ENCODE measurements around the gene FMO2. TPM values are rescaled to one million over a fixed set of nuclear protein-coding genes. Genes with fewer than 3 reads are reported as not detected.
A peak's percentile ranks its signal among the peaks of the same experiment; 100 is the strongest.

Gene FMO2
- total RNA-seq, result 10 to 100 TPM; 13.2 to 25.1 (median 22.5) TPM

- DNase-seq (peak in 1 of 2 donors; percentile 28), ATAC-seq (peak; percentile 44 to 66)
- TF ChIP-seq POLR2A (IDR thresholded peaks at IDR 0.05), result peak; percentile 14 to 43
- TF ChIP-seq, protein P1, sequence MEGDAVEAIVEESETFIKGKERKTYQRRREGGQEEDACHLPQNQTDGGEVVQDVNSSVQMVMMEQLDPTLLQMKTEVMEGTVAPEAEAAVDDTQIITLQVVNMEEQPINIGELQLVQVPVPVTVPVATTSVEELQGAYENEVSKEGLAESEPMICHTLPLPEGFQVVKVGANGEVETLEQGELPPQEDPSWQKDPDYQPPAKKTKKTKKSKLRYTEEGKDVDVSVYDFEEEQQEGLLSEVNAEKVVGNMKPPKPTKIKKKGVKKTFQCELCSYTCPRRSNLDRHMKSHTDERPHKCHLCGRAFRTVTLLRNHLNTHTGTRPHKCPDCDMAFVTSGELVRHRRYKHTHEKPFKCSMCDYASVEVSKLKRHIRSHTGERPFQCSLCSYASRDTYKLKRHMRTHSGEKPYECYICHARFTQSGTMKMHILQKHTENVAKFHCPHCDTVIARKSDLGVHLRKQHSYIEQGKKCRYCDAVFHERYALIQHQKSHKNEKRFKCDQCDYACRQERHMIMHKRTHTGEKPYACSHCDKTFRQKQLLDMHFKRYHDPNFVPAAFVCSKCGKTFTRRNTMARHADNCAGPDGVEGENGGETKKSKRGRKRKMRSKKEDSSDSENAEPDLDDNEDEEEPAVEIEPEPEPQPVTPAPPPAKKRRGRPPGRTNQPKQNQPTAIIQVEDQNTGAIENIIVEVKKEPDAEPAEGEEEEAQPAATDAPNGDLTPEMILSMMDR (IDR thresholded peaks at IDR 0.05 in 4 of 5, conservative IDR thresholded peaks at IDR 0.05 in 1 of 5), result no peak
- in situ Hi-C loops (cut with MboI; ENCODE audit: low sequenced_read_pairs in 4 of 4), result loop anchor here in 1 of 4 donors (25.0 kb wide), 1 partner anchor 98 kb away; the partner anchor contains the start of gene FMO3
- Histone ChIP-seq H3K27me3 (no peaks in the 10 kb centered on the region), H3K9me3 (no peaks in the 10 kb centered on the region), H3K4me3 (peak within 1 kb of the TSS; percentile 18 to 56 (median 48)), H3K4me1 (no peaks in the 10 kb centered on the region), H3K36me3 (no peaks in the 10 kb centered on the region), H3K27ac (peak within 1 kb of the TSS; percentile 54 to 75 (median 70))
- intact Hi-C loops (cut with DNase I; ENCODE audit: low total_unique reads), result loop anchor here (2.0 to 5.0 kb wide), 2 partner anchors 42 to 44 kb away; no protein-coding TSS in a partner anchor
These were observed at the start of gene FMO2 for GRCh38 chr1:171185091-171185490. Gene FMO2, plus strand, starts transcription at chr1:171185300. Its CDS starts 414 bp downstream, at chr1:171185714.

DNA sequence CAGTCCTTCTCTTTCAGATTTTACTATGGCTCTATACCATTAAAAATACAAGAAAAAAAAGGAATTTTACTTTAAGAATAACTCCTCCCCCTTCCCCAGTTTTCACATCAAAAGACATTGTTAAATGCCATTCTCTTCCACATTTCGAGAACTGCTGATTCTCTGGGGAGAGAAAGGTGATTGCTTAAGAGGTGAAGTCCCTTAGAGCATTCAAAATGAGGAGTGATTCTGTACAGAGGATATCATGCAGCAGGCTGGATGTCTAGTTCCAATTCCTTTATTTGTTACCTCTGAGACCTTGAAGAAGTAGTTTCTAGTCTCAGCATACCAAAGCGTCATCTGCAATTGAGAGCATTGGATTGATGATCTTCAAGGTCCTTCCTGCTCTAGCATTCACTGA is 47.5 kb upstream of the FMO2 start:
- Histone ChIP-seq H3K4me1 (peaks cover 35 to 37% of the 10 kb centered on the region in 2 donors), H3K27ac (peak overlapping the region in 3 of 4 donors; percentile 65 to 85 (median 83)), H3K36me3 (no peaks in the 10 kb centered on the region), H3K9me3 (no peaks in the 10 kb centered on the region), H3K27me3 (no peaks in the 10 kb centered on the region), H3K4me3 (no peak overlapping the region)
- in situ Hi-C loops (cut with MboI; ENCODE audit: low sequenced_read_pairs in 4 of 4) (no loop called here), intact Hi-C loops (cut with DNase I; ENCODE audit: low total_unique reads) (no loop called here)
- no peak for DNase-seq
- TF ChIP-seq, protein P1 (IDR thresholded peaks at IDR 0.05 in 4 of 5, conservative IDR thresholded peaks at IDR 0.05 in 1 of 5), result no peak
- TF ChIP-seq POLR2A (IDR thresholded peaks at IDR 0.05), result no peak
- no peak for ATAC-seq

DNA sequence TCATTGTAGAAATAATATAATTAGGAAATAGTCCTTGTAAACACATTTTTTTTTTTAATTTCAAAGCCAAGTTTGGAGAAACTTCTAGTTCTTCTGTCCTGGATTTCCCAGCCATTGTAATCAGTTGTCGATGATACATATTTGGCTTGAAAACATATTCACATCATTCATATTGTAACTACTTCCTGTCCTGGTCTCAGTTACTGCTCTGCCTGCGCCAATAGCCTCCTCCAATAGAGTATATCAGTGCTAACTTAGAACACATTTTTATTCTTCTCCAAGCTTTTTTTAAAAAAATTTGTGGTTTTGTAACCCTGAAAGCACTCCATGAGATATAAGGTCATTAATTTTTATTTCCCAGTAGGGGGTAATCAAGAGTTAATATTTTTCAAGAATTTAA is 46.1 kb upstream of the FMO2 start:
- Histone ChIP-seq H3K27me3 (no peaks in the 10 kb centered on the region), H3K9me3 (no peaks in the 10 kb centered on the region), H3K4me3 (no peak overlapping the region), H3K4me1 (peaks cover 35 to 46% of the 10 kb centered on the region in 2 donors), H3K36me3 (no peaks in the 10 kb centered on the region), H3K27ac (peak overlapping the region; percentile 65 to 85 (median 78))
- in situ Hi-C loops (cut with MboI; ENCODE audit: low sequenced_read_pairs in 4 of 4) (no loop called here), intact Hi-C loops (cut with DNase I; ENCODE audit: low total_unique reads) (no loop called here)
- DNase-seq, result peak in 1 of 2 donors; percentile 22
- ATAC-seq, result no peak
- TF ChIP-seq, protein P1 (IDR thresholded peaks at IDR 0.05 in 4 of 5, conservative IDR thresholded peaks at IDR 0.05 in 1 of 5), result no peak
- TF ChIP-seq POLR2A (IDR thresholded peaks at IDR 0.05), result no peak

DNA sequence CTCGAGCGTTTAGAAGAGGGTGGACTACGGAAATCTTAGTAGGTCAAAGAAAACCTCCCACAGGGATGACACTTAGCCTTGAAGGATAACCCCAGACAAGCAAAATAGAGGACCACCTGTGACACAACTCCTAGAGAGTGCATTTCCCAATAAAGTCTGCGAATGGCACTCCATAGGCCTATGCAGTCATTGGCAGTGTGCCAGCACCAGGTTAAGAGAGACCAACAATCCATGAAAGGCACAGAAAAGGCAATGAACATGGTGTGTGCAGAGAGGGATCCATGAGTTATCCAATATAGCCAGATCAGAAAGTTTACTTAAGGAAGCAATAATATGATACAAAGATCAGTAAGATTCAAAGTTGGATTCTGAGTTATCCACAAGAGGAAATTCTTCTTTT is 45.2 kb upstream of the FMO2 start:
- H3K36me3 ChIP-seq, result no peaks in the 10 kb centered on the region
- ATAC-seq (no peak), DNase-seq (no peak)
- in situ Hi-C loops (cut with MboI; ENCODE audit: low sequenced_read_pairs in 4 of 4) (no loop called here), intact Hi-C loops (cut with DNase I; ENCODE audit: low total_unique reads) (loop anchor here (2.0 kb wide), 1 partner anchor 45 kb away; the partner anchor contains the start of gene FMO2)
- peak overlapping the region; percentile 65 to 85 (median 78) for H3K27ac ChIP-seq
- H3K9me3 ChIP-seq, result no peaks in the 10 kb centered on the region
- H3K4me1 ChIP-seq, result peaks cover 41 to 47% of the 10 kb centered on the region in 2 donors
- TF ChIP-seq POLR2A (IDR thresholded peaks at IDR 0.05), result no peak
- TF ChIP-seq, protein P1 (IDR thresholded peaks at IDR 0.05 in 4 of 5, conservative IDR thresholded peaks at IDR 0.05 in 1 of 5), result no peak
- no peaks in the 10 kb centered on the region for H3K27me3 ChIP-seq
- no peak overlapping the region for H3K4me3 ChIP-seq

All from gastrocnemius medialis (tissue), 4 donors.